ENCODE measurements around the gene GTF2H1.
A peak's percentile ranks its signal among the peaks of the same experiment; 100 is the strongest.

GTF2H1 gene

GRCh38 chr11:18394275-18394927 is 72.0 kb downstream of the GTF2H1 start, which contains the start of gene LDHA (continued):
- TF ChIP-seq ZNF623 (tag by site-specific recombination; IDR thresholded peaks at IDR 0.05) (no peak), ZNF658 (tag by site-specific recombination; IDR thresholded peaks at IDR 0.05) (no peak), ZNF513 (tag by site-specific recombination; IDR thresholded peaks at IDR 0.05) (no peak), HIC1 (tag by site-specific recombination; IDR thresholded peaks at IDR 0.05) (peak; percentile 69; the same call in 1 of the 2 replicates), KLF10 (tag by site-specific recombination; IDR thresholded peaks at IDR 0.05) (peak; percentile 24; the same call in 1 of the 2 replicates), TSHZ1 (tag by site-specific recombination; IDR thresholded peaks at IDR 0.05; ENCODE audit: borderline replicate concordance) (0 out of 2 replicates have a peak, but pooled peaks have one; percentile 22), ZFHX2 (tag by site-specific recombination; conservative IDR thresholded peaks at IDR 0.05) (peak; percentile 73)

GRCh38 chr11:18394928-18395734 is 72.8 kb downstream of the GTF2H1 start:
- ChIA-PET CTCF (interaction anchor here (0.5 to 3.1 kb wide), 6 partner anchors 15 to 318 kb away, joined by 3 to 12 read pairs (median 4); partner anchors contain the start of gene HPS5), POLR2A (interaction anchor here (0.6 to 7.0 kb wide), 27 partner anchors 11 to 289 kb away, joined by 3 to 93 read pairs (median 5); partner anchors contain the start of genes GTF2H1, HPS5, LDHC and SAAL1)
- peak overlapping the region; percentile 87 for H3K27ac ChIP-seq (ENCODE audit: extremely low read depth, low read depth, low read length)
- H3K9me3 ChIP-seq (ENCODE audit: control insufficient read depth, insufficient read depth, low read depth, low read length), result no peaks in the 10 kb centered on the region
- TF ChIP-seq ZFHX2 (tag by site-specific recombination; conservative IDR thresholded peaks at IDR 0.05), result peak; percentile 11; the same call in 1 of the 2 replicates
- no peak for TF ChIP-seq ZNF114 (tag by site-specific recombination; IDR thresholded peaks at IDR 0.05)
- no peak for TF ChIP-seq ZNF626 (tag by site-specific recombination; IDR thresholded peaks at IDR 0.05)
- no peaks in the 10 kb centered on the region; the same call in 1 of the 2 replicates for H3K4me1 ChIP-seq (ENCODE audit: control insufficient read depth, insufficient read depth, low read length)
- H3K36me3 ChIP-seq (ENCODE audit: control insufficient read depth in 2 of 2, insufficient read depth in 1 of 2, low read length in 2 of 2), result peaks cover 34 to 39% of the 10 kb centered on the region in 2 experiments
- H3K4me3 ChIP-seq (ENCODE audit: low read depth, low read length), result peak overlapping the region; percentile 84

- Histone ChIP-seq H3K4me3 (ENCODE audit: low read depth, low read length) (peak overlapping the region; percentile 84), H3K4me1 (ENCODE audit: control insufficient read depth, insufficient read depth, low read length) (no peaks in the 10 kb centered on the region; the same call in 1 of the 2 replicates), H3K36me3 (ENCODE audit: control insufficient read depth in 2 of 2, insufficient read depth in 1 of 2, low read length in 2 of 2) (peaks cover 38 to 46% of the 10 kb centered on the region in 2 experiments), H3K9me3 (ENCODE audit: control insufficient read depth, insufficient read depth, low read depth, low read length) (no peaks in the 10 kb centered on the region), H3K27ac (ENCODE audit: extremely low read depth, low read depth, low read length) (peak overlapping the region; percentile 87)
- CTCF ChIA-PET, result interaction anchor here (0.7 to 3.1 kb wide), 5 partner anchors 14 to 160 kb away, joined by 3 to 12 read pairs (median 4); partner anchors contain the start of gene HPS5
- POLR2A ChIA-PET, result interaction anchor here (0.8 to 7.0 kb wide), 16 partner anchors 12 to 290 kb away, joined by 3 to 93 read pairs (median 8); partner anchors contain the start of genes GTF2H1, HPS5, LDHC and SAAL1
- TF ChIP-seq ZNF155 (tag by site-specific recombination; IDR thresholded peaks at IDR 0.05) (no peak), ZNF10 (tag by site-specific recombination; IDR thresholded peaks at IDR 0.05) (peak; percentile 44; the same call in 1 of the 2 replicates), ZNF600 (tag by site-specific recombination; IDR thresholded peaks at IDR 0.05) (peak; percentile 86), ZNF629 (tag by site-specific recombination; IDR thresholded peaks at IDR 0.05) (peak; percentile 57), ZFHX2 (tag by site-specific recombination; conservative IDR thresholded peaks at IDR 0.05) (peak; percentile 59), ZNF362 (tag by site-specific recombination; IDR thresholded peaks at IDR 0.05) (no peak), ZNF140 (tag by site-specific recombination; IDR thresholded peaks at IDR 0.05) (no peak), OSR2 (tag by site-specific recombination; IDR thresholded peaks at IDR 0.05) (no peak), ZNF426 (tag by site-specific recombination; IDR thresholded peaks at IDR 0.05) (no peak), ZNF610 (tag by site-specific recombination; IDR thresholded peaks at IDR 0.05; ENCODE audit: borderline replicate concordance) (0 out of 2 replicates have a peak, but pooled peaks have one; percentile 47), ZBTB1 (tag by site-specific recombination; IDR thresholded peaks at IDR 0.05) (no peak), ZBTB7A (tag by site-specific recombination; IDR thresholded peaks at IDR 0.05; ENCODE audit: low read depth) (no peak)
Measured at GRCh38 chr11:18395735-18396504, 73.6 kb downstream of the GTF2H1 start.

Measured in HEK293 (cell line).